HG03175 (cell line): ENCODE results near the gene RAB37.

Source experiments
- ATAC-seq: cut with Tn5 transposase; IDR thresholded peaks from one replicate; pipeline ENCODE4 v1.9.1; 2021; ENCODE audit warnings: mild to moderate bottlenecking, moderate library complexity; ENCODE audit not compliant: unreplicated experiment

RAB37 gene, protein sequence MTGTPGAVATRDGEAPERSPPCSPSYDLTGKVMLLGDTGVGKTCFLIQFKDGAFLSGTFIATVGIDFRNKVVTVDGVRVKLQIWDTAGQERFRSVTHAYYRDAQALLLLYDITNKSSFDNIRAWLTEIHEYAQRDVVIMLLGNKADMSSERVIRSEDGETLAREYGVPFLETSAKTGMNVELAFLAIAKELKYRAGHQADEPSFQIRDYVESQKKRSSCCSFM

DNA sequence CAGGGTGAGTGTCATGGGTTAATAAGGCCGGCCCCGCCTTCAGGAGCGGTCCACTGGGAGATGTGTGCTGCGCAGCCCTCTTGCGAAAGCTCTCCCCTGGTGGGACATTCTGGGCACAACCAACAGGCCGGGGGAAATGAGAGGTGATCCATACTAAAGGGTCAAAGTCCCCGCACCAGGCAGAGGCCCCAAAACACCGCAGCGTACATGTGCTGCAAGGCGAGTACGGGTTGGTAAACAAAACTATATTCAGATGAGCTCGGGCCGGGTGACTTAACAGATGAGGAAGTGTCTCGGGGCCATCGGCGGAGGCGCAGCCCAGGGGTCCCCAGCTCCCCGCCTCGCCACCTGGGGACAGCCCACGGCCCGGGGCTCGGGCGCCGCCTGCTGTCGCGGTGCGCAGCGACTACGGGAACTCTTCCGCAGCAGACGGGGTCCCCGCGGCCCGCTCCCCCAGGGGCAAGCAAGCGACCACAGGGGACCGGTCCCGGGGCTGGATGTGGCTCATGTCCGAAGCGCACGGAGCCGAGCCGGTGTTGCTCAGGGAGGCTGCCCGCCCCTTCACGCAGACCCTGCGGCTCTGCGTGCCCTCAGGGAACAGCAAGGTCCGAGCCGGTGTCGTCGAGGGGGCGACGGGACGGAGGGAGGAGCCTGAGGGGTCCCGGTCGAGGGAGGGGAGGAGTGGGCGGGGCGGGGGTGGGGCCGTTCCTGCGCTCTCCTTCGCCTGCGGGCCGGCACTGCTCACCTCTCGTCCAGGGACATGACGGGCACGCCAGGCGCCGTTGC lies at the start of gene RAB37:
Gene RAB37 (plus strand): TSS at position 744 of the 786 bp plus-strand sequence. CDS start 17 bp downstream, at position 761.
- peak; percentile 42 for ATAC-seq

- no peak for ATAC-seq
Measured at GRCh38 chr17:74687886-74688285, 49.2 kb upstream of the RAB37 start.

GRCh38 chr17:74690409-74690825 lies 46.6 kb upstream of the RAB37 start:
- ATAC-seq = no peak

DNA sequence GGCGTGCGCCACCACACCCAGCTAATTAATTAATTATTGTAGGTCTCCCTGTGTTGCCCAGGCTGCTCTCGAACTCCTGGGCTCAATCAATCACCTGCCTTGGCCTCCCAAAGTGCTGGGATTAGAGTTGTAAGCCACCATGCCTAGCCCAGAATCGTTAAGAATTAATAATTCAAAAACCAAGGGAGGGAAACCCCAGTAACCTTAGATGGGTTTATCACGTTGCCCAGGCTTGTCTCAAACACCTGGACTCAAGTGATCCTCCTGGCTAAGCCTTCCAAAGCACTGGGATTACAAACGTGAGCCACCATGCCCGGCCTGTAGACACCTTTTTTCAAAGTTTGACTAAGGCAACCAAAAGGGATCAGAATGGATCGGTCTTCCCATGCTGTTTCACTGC lies 45.9 kb upstream of the RAB37 start:
- no peak for ATAC-seq

DNA sequence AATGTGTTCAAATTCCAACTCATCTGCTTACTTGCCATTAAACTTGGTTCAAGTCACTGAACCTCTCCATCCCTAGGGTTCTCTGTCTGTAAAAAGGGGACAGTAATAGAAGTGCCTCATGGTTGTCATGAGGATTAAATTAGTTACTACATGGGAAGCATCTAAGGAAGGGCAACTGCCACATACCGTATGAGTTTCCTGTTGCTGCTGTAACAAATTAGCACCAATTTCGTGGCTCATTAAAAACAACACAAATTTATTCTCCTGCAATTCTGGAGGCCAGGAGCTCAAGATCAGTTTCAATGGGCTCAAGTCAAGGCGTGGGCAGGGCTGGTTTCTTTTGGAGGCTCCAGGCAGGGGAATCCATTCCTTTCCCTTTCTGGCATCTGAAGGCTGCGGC lies 43.0 kb upstream of the RAB37 start:
- ATAC-seq = no peak

DNA sequence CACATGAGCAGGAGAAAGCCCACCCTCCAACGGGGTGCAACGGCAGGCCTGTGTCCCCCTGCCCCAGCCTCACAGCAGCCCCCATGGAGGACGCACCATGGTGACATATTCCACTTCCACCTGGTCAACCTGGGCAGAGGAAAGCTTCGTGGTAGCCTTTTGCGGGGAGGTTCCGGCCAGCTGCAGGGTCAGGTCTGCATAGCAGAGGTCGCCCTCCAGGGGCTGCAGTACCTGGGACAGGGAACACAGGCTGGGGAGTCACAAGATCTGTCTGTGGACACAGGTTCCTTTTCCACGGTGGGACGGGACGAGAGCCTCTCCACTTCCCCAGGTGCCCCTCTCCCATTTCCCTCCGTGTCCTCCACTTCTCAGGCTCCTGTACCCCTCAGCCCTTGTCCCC lies 41.4 kb upstream of the RAB37 start:
- ATAC-seq = no peak

DNA sequence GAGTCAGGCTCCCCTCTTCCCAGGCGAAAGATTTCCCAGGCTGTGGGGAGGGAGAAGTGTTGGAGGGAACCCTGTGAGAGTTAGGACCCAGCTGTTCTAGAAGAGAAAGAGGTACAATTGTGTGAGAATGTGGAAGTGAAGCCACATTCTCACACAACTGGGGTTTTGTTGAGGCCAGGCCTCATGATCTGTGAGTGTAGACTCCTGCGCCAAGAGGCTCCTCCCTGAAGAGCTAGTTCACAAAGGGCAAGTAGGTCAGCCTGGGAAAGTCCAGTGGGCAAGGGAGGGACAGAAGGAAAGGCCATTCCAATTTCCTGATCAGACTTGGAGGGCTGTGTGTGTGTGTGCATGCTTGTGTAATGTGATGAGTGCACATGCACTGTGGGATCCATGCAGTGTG lies 39.5 kb upstream of the RAB37 start:
- ATAC-seq = no peak

DNA sequence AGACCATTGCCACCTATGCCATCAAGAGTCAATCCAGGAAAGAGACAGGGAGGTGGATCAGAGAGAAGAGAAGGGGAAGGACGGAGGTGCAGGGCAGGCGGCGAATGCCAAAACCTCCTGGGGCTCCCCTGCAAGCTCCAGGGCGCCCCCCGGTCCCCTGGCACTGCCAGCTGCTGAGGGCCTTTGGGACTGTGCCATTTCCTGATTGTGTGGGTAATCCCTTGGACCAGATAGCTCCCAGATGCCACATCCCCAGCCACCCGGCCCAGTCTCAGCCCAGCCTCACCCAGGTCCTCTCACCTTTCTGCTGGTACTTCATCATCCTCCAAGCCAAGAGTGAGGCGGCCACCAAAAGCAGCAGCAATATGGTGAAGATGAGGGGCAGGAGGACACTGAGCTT lies 39.0 kb upstream of the RAB37 start:
- ATAC-seq = no peak

DNA sequence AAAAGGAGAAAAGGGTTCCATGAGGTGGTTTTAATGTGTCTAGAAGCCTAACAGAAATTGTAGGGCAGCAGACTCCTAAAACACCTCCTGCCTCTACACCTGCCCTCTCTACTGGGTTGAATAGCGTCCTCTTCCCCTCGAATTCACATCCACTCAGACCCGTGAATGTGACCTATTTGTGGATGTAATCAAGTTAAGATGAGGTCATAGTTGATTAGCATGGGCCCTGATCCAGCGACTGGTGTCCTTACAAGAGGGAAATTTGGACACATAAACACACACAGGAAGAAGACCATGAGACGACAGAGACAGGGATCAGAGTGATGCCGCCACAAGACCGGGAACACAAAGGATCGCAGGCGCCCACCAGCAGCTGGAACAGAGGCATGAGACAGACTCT lies 37.8 kb upstream of the RAB37 start:
- ATAC-seq = no peak

DNA sequence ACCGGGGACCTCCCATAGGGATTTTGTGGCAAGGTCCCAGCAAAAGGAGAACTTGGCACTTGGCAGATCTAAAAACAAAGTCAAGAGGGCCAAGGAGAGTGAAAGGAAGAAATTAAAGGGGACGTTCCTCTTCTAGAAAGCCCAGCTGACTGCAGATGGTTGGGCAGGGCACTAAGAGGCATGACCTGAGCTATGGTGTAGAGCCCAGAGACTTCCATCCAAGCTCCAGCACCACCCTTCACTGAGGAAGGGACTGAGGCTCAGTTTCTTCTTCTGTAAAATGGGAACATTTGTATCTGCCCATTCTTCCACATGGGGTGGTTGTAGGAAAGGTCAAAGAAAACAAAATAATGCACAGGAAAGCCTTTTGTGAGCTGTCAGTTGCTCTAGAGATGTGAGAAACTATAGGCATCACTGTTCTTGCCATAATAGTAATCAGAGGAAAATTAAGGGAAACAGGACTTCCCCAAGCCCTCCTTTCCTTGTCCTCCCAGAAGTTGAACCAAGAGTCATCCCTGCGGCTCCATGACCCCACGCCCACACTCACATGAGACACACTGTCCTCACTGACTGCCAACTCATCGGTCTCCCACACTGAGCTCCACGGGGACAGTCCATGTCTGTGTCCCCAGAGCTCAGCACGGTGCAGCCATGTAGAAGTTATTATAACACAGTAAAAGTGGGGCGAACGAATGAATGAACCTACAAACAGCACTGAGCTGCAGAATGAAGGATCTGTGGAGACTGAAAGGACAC lies 34.8 kb upstream of the RAB37 start:
- ATAC-seq = no peak

DNA sequence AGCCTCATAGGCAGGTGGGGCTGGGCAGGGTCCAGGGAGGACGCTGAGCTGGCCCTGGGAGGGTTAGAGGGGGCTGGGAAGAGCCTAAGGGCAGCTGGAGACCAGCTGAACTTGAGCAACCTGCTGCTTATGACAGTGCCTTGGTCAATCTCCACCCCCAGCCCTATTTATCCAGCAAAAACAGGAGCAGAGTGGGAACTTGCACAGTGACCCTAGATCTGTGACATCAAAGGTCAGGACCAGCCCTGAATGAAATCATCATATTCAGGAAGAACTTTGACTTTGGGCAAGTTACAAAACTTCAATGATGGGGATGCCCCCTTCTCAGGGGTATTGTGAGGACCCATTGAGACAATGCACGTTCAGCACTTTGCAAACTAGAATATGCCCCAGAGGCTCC lies 33.7 kb upstream of the RAB37 start:
- ATAC-seq = no peak

DNA sequence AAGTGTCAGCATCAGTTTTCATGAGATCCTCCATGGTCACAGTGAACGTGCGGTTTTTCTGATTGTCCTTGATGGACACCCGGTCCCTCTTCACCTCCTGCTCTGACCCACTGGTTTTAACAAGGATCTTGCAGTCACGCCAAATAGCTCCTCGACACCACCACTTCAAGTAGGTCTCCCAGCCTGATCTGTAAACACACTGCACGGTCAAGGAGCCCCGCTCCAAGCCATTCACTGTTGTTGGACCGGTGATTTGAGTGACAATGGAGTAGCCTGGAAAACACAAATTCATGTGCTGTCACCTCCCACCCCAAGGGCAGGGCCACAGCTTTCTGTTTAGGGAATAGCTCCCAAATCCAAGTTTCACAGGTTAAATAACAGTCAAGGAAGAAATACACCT lies 32.5 kb upstream of the RAB37 start:
- ATAC-seq = no peak

GRCh38 chr17:74711058-74711824 lies 25.8 kb upstream of the RAB37 start:
- ATAC-seq = no peak

GRCh38 chr17:74712301-74712700 lies 24.8 kb upstream of the RAB37 start:
- no peak for ATAC-seq

- ATAC-seq = no peak
Measured at GRCh38 chr17:74712756-74713155, 24.3 kb upstream of the RAB37 start, which contains the start of gene CD300LF. Gene CD300LF (minus strand): TSS chr17:74712923. CDS start chr17:74712866, 57 bp downstream.

GRCh38 chr17:74713171-74713755 lies 23.8 kb upstream of the RAB37 start:
- ATAC-seq = no peak

- no peak for ATAC-seq
Measured at GRCh38 chr17:74715144-74715543, 21.9 kb upstream of the RAB37 start.

- no peak for ATAC-seq
Measured at GRCh38 chr17:74720506-74720905, 16.6 kb upstream of the RAB37 start.

GRCh38 chr17:74722782-74723181 lies 14.3 kb upstream of the RAB37 start:
- ATAC-seq = no peak

GRCh38 chr17:74723891-74724290 lies 13.2 kb upstream of the RAB37 start:
- ATAC-seq = no peak

GRCh38 chr17:74725111-74725510 lies 11.9 kb upstream of the RAB37 start:
- no peak for ATAC-seq
